ENCODE data around the gene RNPEPL1.

RNPEPL1 gene

DNA sequence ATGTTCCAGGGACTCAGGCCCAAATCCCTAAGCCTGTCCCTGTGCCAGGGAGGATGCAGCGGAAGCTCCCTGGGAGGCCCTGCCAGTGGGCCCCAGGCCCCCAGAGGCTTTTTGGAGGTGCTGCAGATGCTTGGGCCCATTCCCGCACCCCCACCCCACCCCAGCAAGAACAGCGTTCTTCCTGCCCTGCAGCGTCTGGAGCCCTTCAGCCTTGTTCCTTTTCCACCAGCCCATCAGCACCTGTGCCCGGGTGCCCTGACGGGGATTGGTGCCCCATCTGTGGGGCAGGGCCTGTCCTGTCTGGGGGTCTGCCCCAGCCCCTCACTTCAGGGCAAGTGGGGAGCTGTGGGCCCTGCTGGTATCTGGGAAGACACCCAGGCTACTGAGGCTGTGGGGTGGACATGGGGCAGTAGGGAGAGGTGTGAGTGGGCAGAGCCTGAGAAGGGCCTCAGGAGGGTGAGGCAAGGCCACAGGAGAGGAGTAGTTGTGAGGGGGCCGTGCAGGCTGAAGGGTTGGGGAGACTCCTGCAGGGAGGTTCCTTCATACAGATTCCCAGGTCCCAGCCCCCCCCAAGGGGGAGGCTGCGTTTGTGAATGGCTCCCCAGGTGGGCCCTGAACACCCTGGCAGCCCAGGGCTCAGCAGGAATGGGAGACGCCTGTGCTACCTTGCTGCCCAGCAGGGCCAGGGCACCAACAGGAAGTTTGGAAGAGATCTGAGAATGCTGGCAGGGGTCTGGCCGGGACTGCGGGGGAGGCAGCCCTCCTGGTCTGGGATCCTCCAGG, 2.4 kb downstream of the RNPEPL1 start:
- peak overlapping the region; percentile 92 to 100 (median 97) for H3K4me2 ChIP-seq
- peak overlapping the region in 6 of 11 experiments; percentile 1 to 100 (median 33); a peak in 4 of 22 replicates for H3K27ac ChIP-seq
- peaks cover 26 to 49% (median 43%) of the 10 kb centered on the region in 11 experiments for H3K36me3 ChIP-seq
- TF ChIP-seq Cebpa-rat (IDR thresholded peaks at IDR 0.05): no peak
- H3K4me3 ChIP-seq: peak overlapping the region in 8 of 10 experiments; percentile 78 to 98 (median 93); a peak in 10 of 20 replicates
- peaks cover 46 to 55% (median 50%) of the 10 kb centered on the region in 10 experiments for H3K4me1 ChIP-seq
- no peaks in the 10 kb centered on the region for H3K9me3 ChIP-seq (replicated peaks in 1 of 11)
- peak overlapping the region; percentile 25 to 100 (median 95); a peak in 18 of 22 replicates for H3K9ac ChIP-seq
- peaks cover 47 to 80% (median 66%) of the 10 kb centered on the region in 11 experiments for H4K20me1 ChIP-seq
- no peaks in the 10 kb centered on the region for H3K27me3 ChIP-seq

DNA sequence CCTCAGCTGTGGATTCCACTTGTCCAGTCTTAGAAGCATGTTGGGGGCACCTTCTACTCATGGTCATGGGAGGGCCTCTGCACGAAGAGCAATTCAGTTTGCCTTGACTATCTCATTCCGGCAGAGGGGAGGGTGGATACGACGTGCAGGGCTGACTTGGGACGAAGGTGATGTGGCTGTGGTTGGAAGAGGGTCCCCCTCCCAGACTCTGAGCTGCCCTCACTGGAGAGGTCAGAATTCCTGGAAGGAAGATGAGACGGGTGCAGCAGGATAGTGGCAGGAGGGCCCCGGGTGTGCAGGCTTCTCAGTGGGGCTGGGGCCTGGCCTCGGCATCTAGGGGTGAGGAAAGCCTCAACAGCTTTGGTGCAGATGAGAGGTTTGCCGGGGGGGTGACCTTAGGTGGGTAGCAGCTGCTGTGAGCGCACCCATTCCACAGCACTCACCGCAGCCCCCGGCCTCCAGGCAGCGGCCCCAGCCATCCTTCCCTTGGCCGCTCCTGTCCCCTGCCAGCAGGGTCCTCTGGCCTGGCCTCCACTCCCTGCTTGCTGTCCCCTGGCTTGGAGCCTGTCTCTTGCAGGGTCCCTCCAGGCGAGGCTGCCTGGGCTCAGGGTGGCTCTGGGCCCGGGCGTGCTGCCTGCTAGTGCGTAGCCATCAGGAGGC, 3.2 kb downstream of the RNPEPL1 start:
- H4K20me1 ChIP-seq: peaks cover 51 to 87% (median 73%) of the 10 kb centered on the region in 11 experiments
- H3K4me3 ChIP-seq: no peak overlapping the region; a peak in 1 of 20 replicates
- H3K27me3 ChIP-seq: no peaks in the 10 kb centered on the region
- H3K4me1 ChIP-seq: peaks cover 41 to 49% (median 44%) of the 10 kb centered on the region in 10 experiments
- H3K9ac ChIP-seq: peak overlapping the region in 10 of 11 experiments; percentile 25 to 100 (median 95); a peak in 16 of 22 replicates
- no peak for TF ChIP-seq Cebpa-rat (IDR thresholded peaks at IDR 0.05)
- peak overlapping the region in 2 of 11 experiments; percentile 25 to 99; a peak in 1 of 22 replicates for H3K27ac ChIP-seq
- H3K9me3 ChIP-seq (replicated peaks in 1 of 11): no peaks in the 10 kb centered on the region
- peak overlapping the region; percentile 92 to 100 (median 97); a peak in 20 of 22 replicates for H3K4me2 ChIP-seq
- H3K36me3 ChIP-seq: peaks cover 33 to 56% (median 50%) of the 10 kb centered on the region in 11 experiments

DNA sequence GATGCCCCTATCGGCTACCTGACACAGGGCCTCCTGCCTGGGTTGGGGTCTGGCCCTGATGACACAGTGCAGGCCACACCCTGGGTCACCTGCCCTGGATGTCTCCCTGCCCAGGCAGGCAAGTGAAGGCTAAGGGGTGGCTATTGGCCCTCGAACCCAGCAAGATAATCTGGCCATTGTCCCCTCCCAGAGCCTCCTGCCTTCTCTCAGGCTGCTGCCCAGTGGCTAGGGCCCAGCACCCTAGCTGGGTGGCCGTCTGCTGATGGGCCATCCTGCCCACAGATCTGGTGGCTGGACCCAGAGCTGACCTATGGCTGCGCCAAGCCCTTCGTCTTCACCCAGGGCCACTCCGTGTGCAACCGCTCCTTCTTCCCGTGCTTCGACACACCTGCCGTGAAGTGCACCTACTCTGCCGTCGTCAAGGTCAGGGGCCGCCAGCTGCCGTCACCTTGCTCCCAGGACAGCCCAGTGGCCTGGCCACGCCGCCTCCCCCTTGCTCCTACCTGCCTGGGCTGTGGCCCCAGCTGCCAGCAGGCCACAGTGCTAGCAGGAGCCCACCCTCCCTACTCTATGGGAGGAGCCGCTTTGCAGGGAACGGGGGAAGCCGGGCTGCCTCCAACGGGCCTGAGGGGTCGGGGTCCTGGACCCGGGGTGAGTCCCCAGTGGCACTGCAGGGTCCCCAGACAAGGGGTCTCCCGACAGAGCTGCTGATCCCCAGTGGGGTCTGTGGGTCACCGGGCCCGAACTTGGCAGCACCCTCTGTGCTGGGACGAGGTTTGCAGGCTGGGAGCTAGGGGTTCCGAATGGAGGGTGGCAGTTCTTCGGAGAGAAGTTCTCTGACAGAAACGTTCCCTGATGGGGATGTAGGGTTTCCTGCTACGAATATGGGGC, 4.1 kb downstream of the RNPEPL1 start:
- Histone ChIP-seq H3K4me1 (peaks cover 31 to 40% (median 35%) of the 10 kb centered on the region in 10 experiments), H3K4me3 (no peak overlapping the region), H3K9me3 (replicated peaks in 1 of 11) (no peaks in the 10 kb centered on the region), H4K20me1 (peaks cover 52 to 90% (median 83%) of the 10 kb centered on the region in 11 experiments), H3K27me3 (no peaks in the 10 kb centered on the region), H3K9ac (peak overlapping the region in 3 of 11 experiments; percentile 32 to 100 (median 96); a peak in 2 of 22 replicates), H3K4me2 (peak overlapping the region in 2 of 11 experiments; percentile 93 to 100; a peak in 2 of 22 replicates), H3K36me3 (peaks cover 42 to 66% (median 59%) of the 10 kb centered on the region in 11 experiments), H3K27ac (peak overlapping the region in 1 of 11 experiments; percentile 99; a peak in 2 of 22 replicates)
- TF ChIP-seq Cebpa-rat (IDR thresholded peaks at IDR 0.05): no peak

DNA sequence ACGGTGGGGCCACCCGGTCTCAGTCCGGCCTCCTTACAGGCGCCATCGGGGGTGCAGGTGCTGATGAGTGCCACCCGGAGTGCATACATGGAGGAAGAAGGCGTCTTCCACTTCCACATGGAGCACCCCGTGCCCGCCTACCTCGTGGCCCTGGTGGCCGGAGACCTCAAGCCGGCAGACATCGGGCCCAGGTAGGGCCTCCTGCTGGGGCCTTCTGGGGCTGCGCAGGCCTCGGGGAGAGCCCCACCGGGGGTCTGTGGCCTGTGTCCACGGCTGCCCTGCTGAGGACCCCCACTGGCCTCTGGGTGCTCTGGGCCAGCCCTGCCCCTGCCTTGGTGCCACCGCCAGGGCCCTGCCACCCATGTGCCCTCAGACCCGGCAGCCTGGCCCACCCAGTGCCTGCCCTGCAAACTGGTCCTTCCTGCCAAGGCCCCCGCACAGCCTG, 4.8 kb downstream of the RNPEPL1 start:
- Histone ChIP-seq H3K4me3 (no peak overlapping the region), H3K4me2 (no peak overlapping the region), H3K4me1 (peaks cover 25 to 40% (median 29%) of the 10 kb centered on the region in 10 experiments), H3K36me3 (peaks cover 49 to 73% (median 67%) of the 10 kb centered on the region in 11 experiments), H3K9me3 (replicated peaks in 1 of 11) (no peaks in the 10 kb centered on the region), H3K27ac (no peak overlapping the region), H3K9ac (peak overlapping the region in 1 of 11 experiments; percentile 18; a peak in 1 of 22 replicates), H3K27me3 (no peaks in the 10 kb centered on the region), H4K20me1 (peaks cover 59 to 94% (median 90%) of the 10 kb centered on the region in 11 experiments)
- TF ChIP-seq Cebpa-rat (IDR thresholded peaks at IDR 0.05): no peak

DNA sequence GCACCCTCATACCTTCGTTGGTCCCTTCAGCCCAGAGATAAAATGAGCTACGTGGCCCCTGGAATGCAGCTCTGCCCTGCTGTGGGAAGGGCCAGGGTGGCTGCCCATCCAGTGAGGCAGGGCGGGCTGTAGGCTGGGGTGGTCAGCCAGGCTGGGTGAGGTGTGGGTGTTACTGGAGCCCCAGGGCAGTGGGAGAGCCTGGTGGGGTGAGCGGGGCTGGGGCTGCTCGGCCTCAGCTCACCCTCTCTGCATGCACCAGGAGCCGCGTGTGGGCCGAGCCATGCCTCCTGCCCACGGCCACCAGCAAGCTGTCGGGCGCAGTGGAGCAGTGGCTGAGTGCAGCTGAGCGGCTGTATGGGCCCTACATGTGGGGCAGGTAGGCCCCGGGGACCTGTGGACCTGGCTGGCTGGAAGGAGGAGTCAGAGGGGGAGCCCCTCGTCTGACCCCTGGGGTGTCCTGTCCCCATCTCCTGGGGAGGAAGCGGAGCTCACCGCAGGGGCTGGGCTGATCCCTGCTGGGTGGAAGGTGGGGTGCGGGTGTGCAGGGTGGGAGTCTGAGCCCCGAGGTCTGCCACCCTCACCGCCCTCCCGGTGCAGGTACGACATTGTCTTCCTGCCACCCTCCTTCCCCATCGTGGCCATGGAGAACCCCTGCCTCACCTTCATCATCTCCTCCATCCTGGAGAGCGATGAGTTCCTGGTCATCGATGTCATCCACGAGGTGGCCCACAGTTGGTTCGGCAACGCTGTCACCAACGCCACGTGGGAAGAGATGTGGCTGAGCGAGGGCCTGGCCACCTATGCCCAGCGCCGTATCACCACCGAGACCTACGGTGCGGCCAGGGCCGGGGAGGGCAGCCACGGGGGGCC, 5.5 kb downstream of the RNPEPL1 start:
- H3K27me3 ChIP-seq: no peaks in the 10 kb centered on the region
- peaks cover 28 to 47% (median 35%) of the 10 kb centered on the region in 10 experiments for H3K4me1 ChIP-seq
- H3K9me3 ChIP-seq (replicated peaks in 1 of 11): no peaks in the 10 kb centered on the region
- no peak overlapping the region for H3K4me3 ChIP-seq
- no peak overlapping the region for H3K4me2 ChIP-seq
- TF ChIP-seq Cebpa-rat (IDR thresholded peaks at IDR 0.05): no peak
- peaks cover 56 to 79% (median 73%) of the 10 kb centered on the region in 11 experiments for H3K36me3 ChIP-seq
- H3K27ac ChIP-seq: no peak overlapping the region
- H3K9ac ChIP-seq: peak overlapping the region in 1 of 11 experiments; percentile 18; a peak in 1 of 22 replicates
- peaks cover 59 to 100% (median 96%) of the 10 kb centered on the region in 11 experiments for H4K20me1 ChIP-seq

DNA sequence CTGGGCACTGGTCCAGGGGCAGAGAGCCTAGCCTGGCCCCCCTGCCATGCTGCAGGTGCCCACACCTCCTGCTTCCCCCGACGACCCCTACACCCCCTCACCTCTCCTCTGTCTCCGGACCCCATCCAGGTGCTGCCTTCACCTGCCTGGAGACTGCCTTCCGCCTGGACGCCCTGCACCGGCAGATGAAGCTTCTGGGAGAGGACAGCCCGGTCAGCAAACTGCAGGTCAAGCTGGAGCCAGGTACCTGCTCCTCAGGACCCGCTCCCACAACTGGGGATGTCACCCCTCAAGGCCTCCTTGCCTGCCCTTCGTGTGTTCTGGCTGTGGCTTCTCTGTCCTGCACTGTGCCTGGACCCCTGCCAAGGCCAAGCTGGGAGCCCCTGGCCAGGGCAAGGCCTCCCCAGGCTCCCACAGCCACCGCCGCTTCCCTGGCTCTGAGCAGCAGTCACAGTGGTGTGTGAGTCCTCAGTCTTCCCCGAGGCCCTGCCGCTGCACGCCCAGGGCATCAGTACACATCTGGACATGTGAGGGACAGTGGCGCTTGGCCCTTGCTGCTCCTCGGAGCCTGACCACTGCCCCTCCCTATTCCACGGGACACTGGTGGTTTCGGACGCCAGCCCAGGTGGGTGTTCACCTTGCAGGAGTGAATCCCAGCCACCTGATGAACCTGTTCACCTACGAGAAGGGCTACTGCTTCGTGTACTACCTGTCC, 6.3 kb downstream of the RNPEPL1 start:
- TF ChIP-seq Cebpa-rat (IDR thresholded peaks at IDR 0.05): no peak
- Histone ChIP-seq H3K9me3 (replicated peaks in 1 of 11) (no peaks in the 10 kb centered on the region), H3K9ac (0 out of 22 replicates have a peak overlapping the region, but pooled peaks of 1 of the 11 experiments have one; percentile 23), H3K4me2 (no peak overlapping the region), H3K27ac (no peak overlapping the region), H3K36me3 (peaks cover 62 to 87% (median 79%) of the 10 kb centered on the region in 11 experiments), H3K27me3 (no peaks in the 10 kb centered on the region), H3K4me3 (no peak overlapping the region), H4K20me1 (peaks cover 51 to 100% (median 99%) of the 10 kb centered on the region in 11 experiments), H3K4me1 (peaks cover 26 to 51% (median 39%) of the 10 kb centered on the region in 10 experiments)
